B cell (primary cell): ENCODE data around the gene TMEM238L. TPM values are rescaled to one million over a fixed set of nuclear protein-coding genes. Genes with fewer than 3 reads are reported as not detected.

Source experiments
- ATAC-seq: fragments of 200-7000 bp; cut with Tn5 transposase; one replicate; pipeline ENCODE4 v1.10.0; 2021; ENCODE audit warnings: low read depth, mild to moderate bottlenecking, moderate number of reproducible peaks, moderate library complexity
- CTCF ChIA-PET: fragments of 350-600 bp; sonication (Branson Sonifier 250); formaldehyde crosslinking; loops from one replicate; lab custom pipeline; 2021; ENCODE audit warnings: antibody characterized with exemption, inconsistent platforms; lab: Charles Lee
- POLR2A ChIA-PET: fragments of 350-600 bp; sonication (Branson Sonifier 250); formaldehyde crosslinking; loops from one replicate; lab custom pipeline; 2021; ENCODE audit warnings: antibody characterized with exemption; lab: Charles Lee
- DNase-seq: peaks from one replicate; pipeline ENCODE4 v3.0.0; 2013
- H2AFZ ChIP-seq: 2 replicates; pipeline ENCODE4 v1.6.1; 2012; ENCODE audit warnings: mild to moderate bottlenecking, low read depth, low read length; ENCODE audit not compliant: insufficient read depth, poor library complexity, severe bottlenecking
- H3K27ac ChIP-seq, 2 donors: 1 replicate in 1 of 2; 2 replicates in 1 of 2; pipeline ENCODE4 v1.5.1; 2012 to 2013; ENCODE audit warnings: low read length in 2 of 2, mild to moderate bottlenecking in 2 of 2, moderate library complexity in 1 of 2
- H3K27me3 ChIP-seq, 4 experiments: fragments of 200-600 bp in 1 of 4; sonication (generic) in 1 of 4; replicated peaks in 1 of 4; 1 replicate in 2 of 4; 2 replicates in 2 of 4; pipeline versions ENCODE4 v1.6.1 to v1.7.0; 2013 to 2016; ENCODE audit warnings: low read length in 3 of 4, mild to moderate bottlenecking in 2 of 4, mixed read lengths in 1 of 4, moderate library complexity in 1 of 4; ENCODE audit not compliant: insufficient read depth in 4 of 4, control insufficient read depth in 3 of 4; ENCODE audit errors: control extremely low read depth in 1 of 4
- H3K36me3 ChIP-seq, 2 experiments: replicated peaks in 1 of 2; 1 replicate in 1 of 2; 2 replicates in 1 of 2; pipeline versions ENCODE4 v1.6.1 to v1.7.1; 2013; ENCODE audit warnings: low read length in 1 of 2; ENCODE audit not compliant: insufficient read depth in 2 of 2, control insufficient read depth in 1 of 2; ENCODE audit errors: control extremely low read depth in 1 of 2, extremely low read depth in 1 of 2
- H3K4me1 ChIP-seq, 2 donors: fragments of 200-600 bp in 1 of 2; sonication (generic) in 1 of 2; 1 replicate in 1 of 2; 2 replicates in 1 of 2; pipeline versions ENCODE4 v1.5.1 to v1.6.1; 2013 to 2017; ENCODE audit warnings: low read length in 2 of 2; ENCODE audit not compliant: control insufficient read depth in 2 of 2, insufficient read depth in 2 of 2
- H3K4me2 ChIP-seq: replicated peaks from 2 replicates; pipeline ENCODE3; 2012; ENCODE audit warnings: mild to moderate bottlenecking, low read depth, low read length; ENCODE audit not compliant: poor library complexity, severe bottlenecking
- H3K4me3 ChIP-seq, 5 experiments: fragments of 200-600 bp in 1 of 5; sonication (generic) in 1 of 5; 1 replicate in 3 of 5; 2 replicates in 2 of 5; pipeline versions ENCODE4 v1.5.1 to v1.7.0; 2011 to 2016; ENCODE audit warnings: low read length in 4 of 5, mild to moderate bottlenecking in 4 of 5, low read depth in 2 of 5, control low read depth in 1 of 5, moderate library complexity in 1 of 5; ENCODE audit not compliant: insufficient read depth in 1 of 5; ENCODE audit errors: control extremely low read depth in 1 of 5, extremely low read depth in 1 of 5
- H3K79me2 ChIP-seq: fragments of 200-600 bp; sonication (generic); one replicate; pipeline ENCODE4 v1.6.0; 2016; ENCODE audit warnings: low read length; ENCODE audit not compliant: control insufficient read depth, insufficient read depth
- H3K9ac ChIP-seq: fragments of 200-600 bp; sonication (generic); 2 replicates; pipeline ENCODE4 v1.6.1; 2017; ENCODE audit warnings: mild to moderate bottlenecking, low read length, moderate library complexity
- H3K9me3 ChIP-seq, 3 donors: one replicate each; pipeline versions ENCODE4 v1.6.1 to v1.7.1; 2013; ENCODE audit warnings: low read length in 2 of 3; ENCODE audit not compliant: control insufficient read depth in 2 of 3, insufficient read depth in 1 of 3; ENCODE audit errors: control extremely low read depth in 1 of 3
- H4K20me1 ChIP-seq: 2 replicates; pipeline ENCODE4 v1.6.0; 2012; ENCODE audit warnings: mild to moderate bottlenecking, low read length; ENCODE audit not compliant: insufficient read depth, control insufficient read depth, poor library complexity, severe bottlenecking
- H3K27ac Mint-ChIP-seq: one replicate; pipeline ENCODE4 v1.8.0; 2021; ENCODE audit warnings: mixed read lengths
- H3K27me3 Mint-ChIP-seq: one replicate; pipeline ENCODE4 v1.8.0; 2021; ENCODE audit warnings: mixed read lengths
- H3K4me1 Mint-ChIP-seq: one replicate; pipeline ENCODE4 v1.8.0; 2021; ENCODE audit warnings: mixed read lengths
- H3K4me3 Mint-ChIP-seq: one replicate; pipeline ENCODE4 v1.8.0; 2021; ENCODE audit warnings: mixed read lengths
- H3K9me3 Mint-ChIP-seq: one replicate; pipeline ENCODE4 v1.8.0; 2022; ENCODE audit warnings: mixed read lengths; ENCODE audit not compliant: insufficient read depth
- CTCF ChIP-seq: fragments of 200-600 bp; IDR thresholded peaks from one replicate; pipeline ENCODE4 v1.8.0; 2022; ENCODE audit warnings: antibody characterized with exemption, mild to moderate bottlenecking
- EZH2 ChIP-seq: IDR thresholded peaks from 2 replicates; pipeline ENCODE4 v1.6.1; 2012; ENCODE audit warnings: borderline replicate concordance, low read depth, mild to moderate bottlenecking, moderate library complexity, low read length; ENCODE audit not compliant: insufficient read depth, poor library complexity, severe bottlenecking
- WGBS: methylation state at CpG from one replicate; pipeline ENCODE4 v1.1.5; 2013; ENCODE audit warnings: missing lambda C conversion rate; ENCODE audit not compliant: insufficient coverage; 5-methylcytosine and 5-hydroxymethylcytosine counted together
- intact Hi-C: fragments of 100-400 bp; cut with micrococcal nuclease; formaldehyde crosslinking; loops from one replicate; pipeline ENCODE4 v1.10.0; 2022
- polyA plus RNA-seq: library from polyadenylated mRNA; depleted of rRNA; stranded (reverse); fragments of >200 nt; gene quantifications from 2 replicates; pipeline ENCODE4 v1.2.3, GENCODE V29; 2012
- total RNA-seq, 2 donors: library from RNA; stranded (reverse); fragments of 120-200 nt in 1 of 2; gene quantifications; 1 replicate in 1 of 2; 2 replicates in 1 of 2; pipeline versions ENCODE4 v1.2.3 to v1.2.4, GENCODE V29; 2013 to 2022

Gene TMEM238L
- total and polyA plus RNA-seq, 2 donors (not counting 1 experiment from before 2014, with no cell fraction given): not detected

DNA sequence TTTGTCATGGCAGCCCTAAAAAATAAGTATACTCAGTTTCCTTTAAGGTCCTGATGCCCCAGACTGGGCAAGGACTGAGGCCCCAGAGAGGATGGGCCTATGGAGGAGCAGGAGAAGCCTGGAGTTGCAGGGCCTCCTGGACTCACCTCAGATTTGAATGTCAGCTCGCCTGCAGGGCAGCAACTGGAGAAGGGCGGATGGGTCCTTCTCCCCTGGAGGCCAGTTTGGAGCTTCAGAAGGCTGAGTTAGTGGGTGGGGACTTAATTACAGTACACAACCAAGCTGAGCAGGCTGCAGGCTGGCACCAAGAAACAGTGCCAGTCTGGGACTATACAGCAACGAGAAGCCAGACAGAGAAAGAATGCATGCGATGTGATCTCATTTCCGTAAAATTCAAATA lies 27.8 kb upstream of the TMEM238L start:
- intact Hi-C loops: no loop called here
- 96% methylated on average over 5 of the region's 5 CpGs for WGBS
- Histone ChIP-seq H3K36me3 (no peaks in the 10 kb centered on the region), H3K27me3 (no peaks in the 10 kb centered on the region), H3K9ac (no peak overlapping the region), H3K4me2 (no peak overlapping the region), H2AFZ (no peak overlapping the region), H3K27ac (no peak overlapping the region), H3K4me3 (no peak overlapping the region), H4K20me1 (no peaks in the 10 kb centered on the region), H3K9me3 (no peaks in the 10 kb centered on the region), H3K4me1 (no peaks in the 10 kb centered on the region), H3K79me2 (no peaks in the 10 kb centered on the region)
- TF ChIP-seq EZH2: no peak
- TF ChIP-seq CTCF: no peak
- no peak overlapping the region for H3K4me3 Mint-ChIP-seq
- no peak overlapping the region for H3K27ac Mint-ChIP-seq
- POLR2A ChIA-PET: no interaction called here
- no peak for ATAC-seq
- peaks cover 12% of the 10 kb centered on the region for H3K27me3 Mint-ChIP-seq
- H3K4me1 Mint-ChIP-seq: no peaks in the 10 kb centered on the region
- no peak for DNase-seq
- H3K9me3 Mint-ChIP-seq: no peaks in the 10 kb centered on the region
- CTCF ChIA-PET: no interaction called here

DNA sequence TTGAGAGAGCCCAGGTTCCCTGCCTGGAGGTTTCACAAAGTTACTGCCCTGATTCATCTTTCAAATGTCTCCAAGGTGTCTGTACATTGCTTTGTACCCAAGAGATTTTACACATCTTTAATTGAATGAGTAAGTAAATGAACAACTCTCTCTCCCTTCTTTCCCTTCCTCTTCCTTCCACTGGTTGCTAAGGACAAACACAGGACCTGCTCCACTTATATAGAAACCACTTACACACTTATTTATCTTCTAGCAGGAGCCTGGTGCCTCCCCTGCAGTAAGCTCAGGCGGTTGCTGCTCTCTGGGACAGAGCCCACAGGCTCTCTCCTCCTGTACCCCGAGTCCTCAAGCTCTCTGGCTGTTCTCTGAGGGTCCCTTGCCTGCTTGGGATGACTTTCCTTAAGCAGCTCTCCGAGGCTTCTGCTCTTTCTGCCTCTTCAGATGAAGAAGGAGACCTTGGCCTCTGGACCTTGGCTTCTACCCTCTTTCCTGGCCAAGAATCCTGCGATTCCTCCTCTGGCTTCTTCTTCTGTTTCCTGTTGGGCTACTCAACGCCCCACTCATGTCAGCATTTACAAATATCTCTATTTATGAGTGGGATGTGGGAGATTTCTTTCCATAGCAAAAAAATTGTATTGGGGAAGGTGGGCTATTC lies 24.1 kb upstream of the TMEM238L start:
- H3K79me2 ChIP-seq: no peaks in the 10 kb centered on the region
- Mint-ChIP-seq H3K27ac (no peak overlapping the region), H3K4me1 (no peaks in the 10 kb centered on the region), H3K9me3 (no peaks in the 10 kb centered on the region), H3K4me3 (no peak overlapping the region), H3K27me3 (peaks cover 12% of the 10 kb centered on the region)
- H3K27me3 ChIP-seq: peaks cover 0 to 5% (median 0%) of the 10 kb centered on the region in 4 experiments
- no peak for DNase-seq
- no peaks in the 10 kb centered on the region for H3K36me3 ChIP-seq
- POLR2A ChIA-PET: no interaction called here
- intact Hi-C loops: no loop called here
- no peak overlapping the region for H3K9ac ChIP-seq
- 73% methylated on average over 3 of the region's 5 CpGs for WGBS
- no peak overlapping the region for H3K4me2 ChIP-seq
- no peak for ATAC-seq
- CTCF ChIA-PET: no interaction called here
- H3K4me1 ChIP-seq: no peaks in the 10 kb centered on the region
- no peak for TF ChIP-seq EZH2
- TF ChIP-seq CTCF: no peak
- no peak overlapping the region for H3K4me3 ChIP-seq
- no peaks in the 10 kb centered on the region for H3K9me3 ChIP-seq
- H2AFZ ChIP-seq: no peak overlapping the region
- no peak overlapping the region for H3K27ac ChIP-seq
- no peaks in the 10 kb centered on the region for H4K20me1 ChIP-seq
